ENCODE results near the gene PEX26. TPM values are rescaled to one million over a fixed set of nuclear protein-coding genes. Genes with fewer than 3 reads are reported as not detected.

Gene PEX26
- total RNA-seq, 1 experiment from 2014 or later, result 21.9 TPM

Other genes with a start within 250 kb of the PEX26 start
- gene MICAL3, start 53.4 kb upstream of the PEX26 start, total RNA-seq (2021; ENCODE audit: unreplicated experiment), result 47.1 TPM
- gene TUBA8, start 32.8 kb downstream of the PEX26 start, total RNA-seq (2021; ENCODE audit: unreplicated experiment), result 1.3 TPM
- 10.5 TPM for gene USP18, start 72.2 kb downstream of the PEX26 start, total RNA-seq (2021; ENCODE audit: unreplicated experiment)